ENCODE data around the gene SOX15. TPM values are rescaled to one million over a fixed set of nuclear protein-coding genes. Genes with fewer than 3 reads are reported as not detected.

SOX15 gene
- total and polyA plus RNA-seq, 2 of the 13 experiments (the other 11 are each of a cell fraction or from before 2014, with no cell fraction given) = 0.07 to 0.18 TPM

- TF ChIP-seq ZNF704 (CRISPR knock-in tag; IDR thresholded peaks at IDR 0.05; ENCODE audit: borderline replicate concordance) (no peak), U2AF1 (optimal IDR thresholded peaks at IDR 0.05; ENCODE audit: low read depth, low read length) (no peak), ARHGAP35 (CRISPR knock-in tag; IDR thresholded peaks at IDR 0.05; ENCODE audit: borderline replicate concordance) (no peak; the same call in 1 of the 2 replicates), STAG1 (CRISPR knock-in tag; IDR thresholded peaks at IDR 0.05) (no peak), NFAT5 (CRISPR knock-in tag; IDR thresholded peaks at IDR 0.05) (0 out of 2 replicates have a peak, but pooled peaks have one; percentile 42), GPN1 (CRISPR knock-in tag; IDR thresholded peaks at IDR 0.05; ENCODE audit: borderline replicate concordance) (no peak), MTF1 (CRISPR knock-in tag; IDR thresholded peaks at IDR 0.05) (no peak; the same call in 1 of the 2 replicates), TAF15 (IDR thresholded peaks at IDR 0.05; ENCODE audit: low read depth, low read length, poor library complexity, severe bottlenecking) (no peak), ZNF180 (CRISPR knock-in tag; IDR thresholded peaks at IDR 0.05; ENCODE audit: borderline replicate concordance, low read depth) (no peak), ZNF644 (CRISPR knock-in tag; IDR thresholded peaks at IDR 0.05; ENCODE audit: low read depth) (no peak), SOX5 (CRISPR knock-in tag; IDR thresholded peaks at IDR 0.05; ENCODE audit: borderline replicate concordance) (peak; percentile 67), KDM3A (CRISPR knock-in tag; IDR thresholded peaks at IDR 0.05; ENCODE audit: low read depth) (no peak), CSRNP1 (CRISPR knock-in tag; IDR thresholded peaks at IDR 0.05) (no peak; the same call in 1 of the 2 replicates), GATA4 (IDR thresholded peaks at IDR 0.05; ENCODE audit: borderline replicate concordance, low read depth) (peak; percentile 11; the same call in 1 of the 2 replicates), MLXIP (CRISPR knock-in tag; IDR thresholded peaks at IDR 0.05; ENCODE audit: borderline replicate concordance) (no peak), MEF2D (CRISPR knock-in tag; IDR thresholded peaks at IDR 0.05) (peak; percentile 84), MATR3 (CRISPR knock-in tag; IDR thresholded peaks at IDR 0.05) (no peak)
Observed at GRCh38 chr17:7579001-7579833, 10.7 kb downstream of the SOX15 start, which contains the start of gene CD68 (continued).

Measured in HepG2 (cell line).